ENCODE results near the gene EVA1B. TPM values are rescaled to one million over a fixed set of nuclear protein-coding genes. Genes with fewer than 3 reads are reported as not detected.

EVA1B gene
- total RNA-seq, 1 donor from 2014 or later, result 101 TPM

GRCh38 chr1:36342426-36343185 lies 19.2 kb upstream of the EVA1B start:
- DNase-seq (ENCODE audit: extremely low spot score in 2 of 2), result no peak
- TF ChIP-seq POLR2AphosphoS5 (IDR thresholded peaks at IDR 0.05; ENCODE audit: insufficient read depth in 1 of 2, low read depth in 1 of 2) (no peak), CTCF (IDR thresholded peaks at IDR 0.05) (peak; percentile 39 to 75 (median 42))
- peaks cover 7% of the 10 kb centered on the region for H3K4me1 ChIP-seq
- peaks cover 0 to 47% of the 10 kb centered on the region in 2 donors for H3K36me3 ChIP-seq
- no peaks in the 10 kb centered on the region for H3K27me3 ChIP-seq
- intact Hi-C loops (cut with DNase I), result loop anchor here (5.0 kb wide), 1 partner anchor 80 kb away; no protein-coding TSS in a partner anchor
- no peaks in the 10 kb centered on the region for H3K9me3 ChIP-seq
- H3K4me3 ChIP-seq, result no peak overlapping the region
- H3K27ac ChIP-seq, result peak overlapping the region; percentile 30

DNA sequence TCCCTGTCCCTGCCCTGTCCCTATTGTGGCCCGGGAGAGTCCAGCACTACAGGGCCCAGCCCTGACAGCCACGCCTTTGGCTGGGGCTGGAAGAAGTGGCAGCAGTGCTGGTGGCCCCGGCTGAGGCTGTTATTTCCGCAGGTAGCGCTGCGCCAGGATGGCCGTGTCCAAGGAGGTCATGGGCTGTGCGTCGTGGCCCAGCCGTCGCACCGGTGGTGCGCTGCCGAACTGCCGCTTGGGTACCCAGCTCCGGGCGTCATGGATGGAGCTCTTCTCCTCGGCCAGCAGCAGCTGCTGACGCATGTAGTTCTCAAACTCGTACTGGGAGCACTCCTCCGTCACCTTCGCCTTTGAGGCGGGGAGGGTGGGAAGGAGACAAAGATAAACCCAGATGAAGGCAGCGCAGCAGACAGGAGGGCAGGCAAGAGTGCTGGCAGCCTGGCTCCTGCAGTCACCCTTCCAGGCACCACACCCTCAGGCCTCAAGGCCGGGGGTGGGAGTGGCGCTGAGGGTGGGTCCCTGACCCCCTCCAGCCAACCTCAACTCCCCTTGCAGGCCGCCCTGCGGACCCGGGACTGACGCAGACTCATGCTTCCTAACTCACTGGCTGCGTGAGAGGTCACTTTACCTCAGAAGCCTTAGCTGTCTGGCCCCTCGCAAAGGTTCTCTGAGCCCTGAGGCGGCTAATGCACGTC lies 18.3 kb upstream of the EVA1B start:
- Histone ChIP-seq H3K36me3 (peaks cover 0 to 39% of the 10 kb centered on the region in 2 donors), H3K4me1 (peaks cover 7% of the 10 kb centered on the region), H3K27me3 (no peaks in the 10 kb centered on the region), H3K27ac (no peak overlapping the region), H3K4me3 (no peak overlapping the region), H3K9me3 (no peaks in the 10 kb centered on the region)
- TF ChIP-seq POLR2A (IDR thresholded peaks at IDR 0.05) (no peak), CTCF (IDR thresholded peaks at IDR 0.05) (no peak), POLR2AphosphoS5 (IDR thresholded peaks at IDR 0.05; ENCODE audit: insufficient read depth in 1 of 2, low read depth in 1 of 2) (no peak)
- intact Hi-C loops (cut with DNase I), result loop anchor here (5.0 kb wide), 1 partner anchor 81 kb away; no protein-coding TSS in a partner anchor
- DNase-seq (ENCODE audit: extremely low spot score in 2 of 2), result no peak

DNA sequence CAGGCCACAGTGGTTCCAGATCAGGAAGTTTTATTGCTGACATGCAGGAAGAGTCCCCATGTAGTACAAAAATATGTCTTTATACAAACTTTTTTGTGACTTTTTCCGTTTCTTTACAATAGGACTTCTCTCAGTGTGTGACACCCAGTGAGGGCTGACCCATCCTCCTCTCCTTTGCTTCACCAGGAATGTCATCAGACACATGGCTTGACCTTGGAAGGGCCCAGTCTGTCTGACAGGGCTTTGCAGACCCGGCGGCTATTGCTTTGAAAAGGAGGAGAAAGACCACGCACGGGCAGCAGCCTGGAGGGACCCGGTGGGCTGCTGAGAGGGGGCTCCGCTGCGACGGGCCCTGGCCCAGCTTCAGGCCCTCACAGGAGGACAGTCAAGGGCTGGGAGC lies 16.2 kb upstream of the EVA1B start:
- no peak overlapping the region for H3K4me3 ChIP-seq
- H3K36me3 ChIP-seq, result peaks cover 0 to 25% of the 10 kb centered on the region in 2 donors
- no peaks in the 10 kb centered on the region for H3K9me3 ChIP-seq
- peaks cover 7% of the 10 kb centered on the region for H3K4me1 ChIP-seq
- no peak for DNase-seq (ENCODE audit: extremely low spot score in 2 of 2)
- TF ChIP-seq POLR2A (IDR thresholded peaks at IDR 0.05), result no peak
- no peak for TF ChIP-seq CTCF (IDR thresholded peaks at IDR 0.05)
- TF ChIP-seq POLR2AphosphoS5 (IDR thresholded peaks at IDR 0.05; ENCODE audit: insufficient read depth in 1 of 2, low read depth in 1 of 2), result no peak
- intact Hi-C loops (cut with DNase I), result loop anchor here (5.0 kb wide), 1 partner anchor 83 kb away; no protein-coding TSS in a partner anchor
- no peaks in the 10 kb centered on the region for H3K27me3 ChIP-seq
- no peak overlapping the region for H3K27ac ChIP-seq

- intact Hi-C loops (cut with DNase I), result no loop called here
- peaks cover 7% of the 10 kb centered on the region for H3K4me1 ChIP-seq
- H3K4me3 ChIP-seq, result no peak overlapping the region
- TF ChIP-seq CTCF (IDR thresholded peaks at IDR 0.05) (no peak), POLR2AphosphoS5 (IDR thresholded peaks at IDR 0.05; ENCODE audit: insufficient read depth in 1 of 2, low read depth in 1 of 2) (peak in 1 of 2 donors; percentile 11), POLR2A (IDR thresholded peaks at IDR 0.05) (no peak)
- DNase-seq (ENCODE audit: extremely low spot score in 2 of 2), result no peak
- H3K27me3 ChIP-seq, result no peaks in the 10 kb centered on the region
- H3K27ac ChIP-seq, result no peak overlapping the region
- peaks cover 0 to 25% of the 10 kb centered on the region in 2 donors for H3K36me3 ChIP-seq
- no peaks in the 10 kb centered on the region for H3K9me3 ChIP-seq
These were observed 15.8 kb upstream of the EVA1B start for GRCh38 chr1:36339215-36339614.
